ENCODE results near the gene IGSF21. TPM values are rescaled to one million over a fixed set of nuclear protein-coding genes. Genes with fewer than 3 reads are reported as not detected.

IGSF21 gene
- total and polyA plus RNA-seq, 2 donors (not counting 3 experiments of a cell fraction or from before 2014, with no cell fraction given) = not detected

DNA sequence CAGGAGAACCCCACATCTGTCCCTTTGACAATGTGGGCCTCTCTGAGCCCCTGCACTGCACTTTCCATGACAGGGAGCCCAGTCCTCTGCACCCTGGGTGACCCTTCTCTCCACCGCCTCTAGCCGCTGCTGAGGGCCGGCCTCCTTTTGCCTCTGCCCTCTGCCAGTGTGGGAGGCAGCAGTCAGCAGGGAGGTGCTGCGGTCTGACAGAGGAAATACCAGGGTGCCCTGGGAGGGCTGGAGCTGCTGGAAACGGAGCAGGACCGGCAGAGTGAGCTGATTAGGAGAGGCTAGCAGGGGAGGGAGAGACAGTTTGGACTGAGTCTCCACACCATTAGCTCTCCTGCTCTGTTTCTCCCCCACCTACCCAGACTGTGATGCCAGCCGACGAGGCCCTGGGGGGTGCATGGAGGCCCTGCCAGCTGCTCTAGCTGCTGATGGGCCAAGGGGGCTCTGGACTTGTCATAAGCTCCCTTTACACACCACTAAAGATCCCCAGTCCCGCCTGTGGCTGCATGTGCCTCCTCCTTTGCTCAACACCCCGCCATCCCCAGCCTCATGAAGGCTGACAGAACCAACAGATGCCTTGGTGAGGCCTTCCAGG is 202.1 kb downstream of the IGSF21 start:
- no peaks in the 10 kb centered on the region for H3K9me1 ChIP-seq (replicated peaks; ENCODE audit: control insufficient read depth, extremely low read depth, insufficient read depth, low read length)
- H2AFZ ChIP-seq (ENCODE audit: low read depth, low read length) = no peak overlapping the region
- H3K9ac ChIP-seq (replicated peaks; ENCODE audit: extremely low read depth, insufficient read depth, low read length) = no peak overlapping the region
- H3K4me1 ChIP-seq (ENCODE audit: control insufficient read depth, extremely low read depth, insufficient read depth, low read length) = no peaks in the 10 kb centered on the region
- intact Hi-C loops (cut with micrococcal nuclease) = no loop called here
- H3K36me3 ChIP-seq (ENCODE audit: control insufficient read depth in 2 of 2, extremely low read depth in 1 of 2, insufficient read depth in 2 of 2, low read length in 2 of 2) = no peaks in the 10 kb centered on the region
- no peaks in the 10 kb centered on the region for H3K79me2 ChIP-seq (ENCODE audit: control insufficient read depth, insufficient read depth, low read length)
- dilution Hi-C loops (cut with MboI; ENCODE audit: extremely low pct_ligation_motif_present, low sequenced_read_pairs) = no loop called here
- DNase-seq (ENCODE audit: low read depth, low spot score) = no peak
- TF ChIP-seq POLR2AphosphoS5 (IDR thresholded peaks at IDR 0.05; ENCODE audit: insufficient read depth, low read depth, low read length) (no peak), POLR2A (IDR thresholded peaks at IDR 0.05; ENCODE audit: low read depth, low read length) (no peak), FOS (IDR thresholded peaks at IDR 0.05; ENCODE audit: borderline replicate concordance, insufficient read depth, low read length) (no peak), EZH2 (IDR thresholded peaks at IDR 0.05; ENCODE audit: borderline replicate concordance, low read depth, low read length, severe bottlenecking) (no peak), MYC (IDR thresholded peaks at IDR 0.05; ENCODE audit: low read depth, low read length) (no peak)
- H3K27me3 ChIP-seq (ENCODE audit: control insufficient read depth in 2 of 2, insufficient read depth in 2 of 2, low read length in 2 of 2) = no peaks in the 10 kb centered on the region
- no TSS peak for BruUV-seq (replicated peaks)
- H3K4me3 ChIP-seq (replicated peaks in 1 of 3; ENCODE audit: insufficient read depth in 1 of 3, low read depth in 1 of 3, low read length in 3 of 3) = no peak overlapping the region
- no peaks in the 10 kb centered on the region for H4K20me1 ChIP-seq (replicated peaks; ENCODE audit: control insufficient read depth, extremely low read depth, insufficient read depth, low read length)
- FAIRE-seq = no peak
- ChIA-PET CTCF (no interaction called here), POLR2A (no interaction called here)
- H3K4me2 ChIP-seq (ENCODE audit: insufficient read depth, low read length) = no peak overlapping the region
- no peak overlapping the region for H3K27ac ChIP-seq (ENCODE audit: insufficient read depth, low read depth, low read length)
- H3K9me3 ChIP-seq (replicated peaks; ENCODE audit: control insufficient read depth, insufficient read depth, low read length) = peaks cover 4% of the 10 kb centered on the region

DNA sequence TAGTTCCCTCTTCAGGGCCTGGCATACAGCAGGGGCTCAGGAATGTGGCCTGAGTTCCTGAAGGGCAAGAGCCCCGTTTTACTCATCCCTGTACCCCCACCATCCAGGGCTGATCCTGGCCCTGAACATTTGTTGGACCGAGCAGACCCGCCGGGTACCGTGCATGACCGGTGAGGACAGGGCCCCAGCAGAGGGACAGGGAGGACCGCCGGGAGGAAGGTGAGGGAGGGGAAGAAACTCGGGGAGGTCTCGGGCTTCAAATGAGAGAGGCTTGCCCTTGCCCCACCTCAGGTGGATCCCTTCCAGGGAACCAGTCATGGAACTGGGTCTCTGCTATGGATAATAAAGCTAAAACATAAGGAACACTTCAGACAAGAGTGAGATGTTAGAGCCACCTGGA is 205.4 kb downstream of the IGSF21 start:
- Histone ChIP-seq H4K20me1 (replicated peaks; ENCODE audit: control insufficient read depth, extremely low read depth, insufficient read depth, low read length) (no peaks in the 10 kb centered on the region), H3K36me3 (ENCODE audit: control insufficient read depth in 2 of 2, extremely low read depth in 1 of 2, insufficient read depth in 2 of 2, low read length in 2 of 2) (no peaks in the 10 kb centered on the region), H3K4me2 (ENCODE audit: insufficient read depth, low read length) (no peak overlapping the region), H3K4me1 (ENCODE audit: control insufficient read depth, extremely low read depth, insufficient read depth, low read length) (no peaks in the 10 kb centered on the region), H3K4me3 (replicated peaks in 1 of 3; ENCODE audit: insufficient read depth in 1 of 3, low read depth in 1 of 3, low read length in 3 of 3) (no peak overlapping the region), H3K9ac (replicated peaks; ENCODE audit: extremely low read depth, insufficient read depth, low read length) (no peak overlapping the region), H3K79me2 (ENCODE audit: control insufficient read depth, insufficient read depth, low read length) (no peaks in the 10 kb centered on the region), H3K27ac (ENCODE audit: insufficient read depth, low read depth, low read length) (no peak overlapping the region), H2AFZ (ENCODE audit: low read depth, low read length) (no peak overlapping the region), H3K9me3 (replicated peaks; ENCODE audit: control insufficient read depth, insufficient read depth, low read length) (peaks cover 4% of the 10 kb centered on the region), H3K9me1 (replicated peaks; ENCODE audit: control insufficient read depth, extremely low read depth, insufficient read depth, low read length) (no peaks in the 10 kb centered on the region), H3K27me3 (ENCODE audit: control insufficient read depth in 2 of 2, insufficient read depth in 2 of 2, low read length in 2 of 2) (no peaks in the 10 kb centered on the region)
- CTCF ChIA-PET = no interaction called here
- TF ChIP-seq, protein P1, sequence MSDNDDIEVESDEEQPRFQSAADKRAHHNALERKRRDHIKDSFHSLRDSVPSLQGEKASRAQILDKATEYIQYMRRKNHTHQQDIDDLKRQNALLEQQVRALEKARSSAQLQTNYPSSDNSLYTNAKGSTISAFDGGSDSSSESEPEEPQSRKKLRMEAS (IDR thresholded peaks at IDR 0.05; ENCODE audit: insufficient read depth, insufficient read length) = no peak
- TF ChIP-seq, protein P2, sequence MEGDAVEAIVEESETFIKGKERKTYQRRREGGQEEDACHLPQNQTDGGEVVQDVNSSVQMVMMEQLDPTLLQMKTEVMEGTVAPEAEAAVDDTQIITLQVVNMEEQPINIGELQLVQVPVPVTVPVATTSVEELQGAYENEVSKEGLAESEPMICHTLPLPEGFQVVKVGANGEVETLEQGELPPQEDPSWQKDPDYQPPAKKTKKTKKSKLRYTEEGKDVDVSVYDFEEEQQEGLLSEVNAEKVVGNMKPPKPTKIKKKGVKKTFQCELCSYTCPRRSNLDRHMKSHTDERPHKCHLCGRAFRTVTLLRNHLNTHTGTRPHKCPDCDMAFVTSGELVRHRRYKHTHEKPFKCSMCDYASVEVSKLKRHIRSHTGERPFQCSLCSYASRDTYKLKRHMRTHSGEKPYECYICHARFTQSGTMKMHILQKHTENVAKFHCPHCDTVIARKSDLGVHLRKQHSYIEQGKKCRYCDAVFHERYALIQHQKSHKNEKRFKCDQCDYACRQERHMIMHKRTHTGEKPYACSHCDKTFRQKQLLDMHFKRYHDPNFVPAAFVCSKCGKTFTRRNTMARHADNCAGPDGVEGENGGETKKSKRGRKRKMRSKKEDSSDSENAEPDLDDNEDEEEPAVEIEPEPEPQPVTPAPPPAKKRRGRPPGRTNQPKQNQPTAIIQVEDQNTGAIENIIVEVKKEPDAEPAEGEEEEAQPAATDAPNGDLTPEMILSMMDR (IDR thresholded peaks at IDR 0.05; ENCODE audit: extremely low read depth in 1 of 2, insufficient read depth in 1 of 2, low read depth in 1 of 2, low read length in 2 of 2) = no peak
- TF ChIP-seq EZH2 (IDR thresholded peaks at IDR 0.05; ENCODE audit: borderline replicate concordance, low read depth, low read length, severe bottlenecking) = no peak
- no peak for TF ChIP-seq JUN (IDR thresholded peaks at IDR 0.05; ENCODE audit: borderline replicate concordance, insufficient read depth, insufficient read length, low read depth)
- no peak for TF ChIP-seq POLR2AphosphoS5 (IDR thresholded peaks at IDR 0.05; ENCODE audit: insufficient read depth, low read depth, low read length)
- TF ChIP-seq GATA2 (IDR thresholded peaks at IDR 0.05; ENCODE audit: insufficient read depth, insufficient read length, low read depth, low read length) = no peak
- no peak for TF ChIP-seq MYC (IDR thresholded peaks at IDR 0.05; ENCODE audit: low read depth, low read length)
- FAIRE-seq (no peak), DNase-seq (ENCODE audit: low read depth, low spot score) (no peak)
- intact Hi-C loops (cut with micrococcal nuclease) = no loop called here
- dilution Hi-C loops (cut with MboI; ENCODE audit: extremely low pct_ligation_motif_present, low sequenced_read_pairs) = no loop called here
- POLR2A ChIA-PET = no interaction called here
- BruUV-seq (replicated peaks) = no TSS peak
